A204.1 (cell line): ENCODE data around the gene VAMP7.
"Not testable (repeated sequence)": the region's sequence is repeated elsewhere in the genome, so short reads cannot be mapped to it uniquely, and the experiment has no call there.

Source experiments
- FAIRE-seq: peaks from 2 replicates; lab custom pipeline; 2012; peaks lifted over from hg19 to GRCh38; lab: Jason Lieb, UNC

Gene VAMP7

DNA sequence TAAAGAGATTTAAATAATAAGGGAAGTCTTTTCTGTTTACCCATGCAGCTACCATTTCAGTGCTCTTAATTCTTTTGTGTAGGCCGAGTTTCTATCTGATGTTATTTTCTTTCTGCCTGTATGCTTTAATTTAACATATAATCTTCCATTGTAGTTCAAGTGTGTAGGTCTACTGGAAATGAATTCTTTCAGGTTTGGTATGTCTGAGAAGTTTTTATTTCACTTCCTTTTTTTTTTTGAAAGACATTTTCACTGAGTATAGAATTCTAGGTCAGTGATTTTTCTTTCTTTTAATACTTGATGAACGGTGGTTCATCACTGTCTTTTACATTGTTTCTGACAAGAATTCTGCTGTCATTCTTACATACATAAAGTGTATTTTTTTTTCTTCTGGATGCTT is 42.1 kb downstream of the VAMP7 start:
- FAIRE-seq: no peak

GRCh38 chrX:155930852-155931618 is 49.9 kb downstream of the VAMP7 start:
- not testable (repeated sequence) for FAIRE-seq

- no peak for FAIRE-seq
Observed at GRCh38 chrX:155938132-155938531, 57.0 kb downstream of the VAMP7 start.

- FAIRE-seq: no peak
Observed at GRCh38 chrX:155949098-155949497, 68.0 kb downstream of the VAMP7 start.

DNA sequence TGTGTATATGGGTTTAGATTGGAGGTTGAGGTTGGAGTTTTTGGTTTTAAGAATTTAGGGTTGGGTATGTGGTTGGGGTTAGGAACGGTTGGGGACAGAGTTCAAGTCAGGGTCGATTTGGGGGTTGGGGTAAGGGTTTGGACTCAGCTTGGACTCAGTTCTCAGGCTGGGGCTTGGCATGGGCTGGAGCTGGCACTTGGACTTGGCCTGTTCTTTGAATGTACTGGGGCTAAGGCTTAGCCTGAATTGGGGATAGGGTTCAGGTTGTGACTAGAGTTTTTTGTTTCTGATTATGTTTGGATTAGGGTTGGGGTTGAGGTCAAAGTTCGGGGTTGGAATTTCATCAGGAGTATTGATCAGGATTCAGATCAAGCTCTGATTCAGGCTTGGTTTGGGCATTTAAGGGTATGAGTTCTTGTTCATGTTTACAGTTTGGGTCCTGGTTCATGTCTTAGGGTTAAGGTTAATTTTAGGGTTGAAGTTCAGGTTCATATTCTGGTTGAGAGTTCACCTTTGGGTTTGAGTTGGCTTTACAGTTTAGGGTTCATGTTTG is 70.2 kb downstream of the VAMP7 start:
- no peak for FAIRE-seq

GRCh38 chrX:155953055-155953454 is 71.9 kb downstream of the VAMP7 start:
- FAIRE-seq: no peak

GRCh38 chrX:155954793-155955192 is 73.6 kb downstream of the VAMP7 start:
- FAIRE-seq: no peak

DNA sequence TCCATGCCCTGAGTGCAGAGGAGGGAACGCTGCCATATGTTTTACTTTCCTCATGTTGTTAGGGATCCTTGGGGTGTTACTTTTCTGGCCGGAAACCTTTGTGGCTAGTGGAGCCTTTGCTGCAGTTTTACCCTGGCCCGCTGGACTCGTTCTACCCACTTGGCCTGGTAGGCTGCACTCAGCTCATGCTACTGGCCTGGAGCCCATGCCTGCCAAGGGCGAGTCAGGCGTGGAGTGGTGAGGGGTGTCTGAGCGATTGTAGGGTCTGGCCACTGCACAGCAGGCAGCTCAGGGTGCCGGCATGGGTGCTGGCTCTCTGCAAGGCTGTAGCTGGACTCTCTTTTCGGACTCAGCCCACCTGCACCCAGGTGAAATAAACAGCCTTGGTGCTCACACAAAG is 75.0 kb downstream of the VAMP7 start:
- no peak for FAIRE-seq

- no peak for FAIRE-seq
Observed at GRCh38 chrX:155956649-155957048, 75.5 kb downstream of the VAMP7 start.

- no peak for FAIRE-seq
Observed at GRCh38 chrX:155957843-155958242, 76.7 kb downstream of the VAMP7 start.

GRCh38 chrX:155959018-155959587 is 78.0 kb downstream of the VAMP7 start:
- no peak for FAIRE-seq

GRCh38 chrX:155962906-155963305 is 81.8 kb downstream of the VAMP7 start:
- FAIRE-seq: no peak

- FAIRE-seq: peak; percentile 74
Observed at GRCh38 chrX:155966876-155967275, 85.7 kb downstream of the VAMP7 start.

GRCh38 chrX:155967653-155968325 is 86.6 kb downstream of the VAMP7 start:
- no peak for FAIRE-seq

DNA sequence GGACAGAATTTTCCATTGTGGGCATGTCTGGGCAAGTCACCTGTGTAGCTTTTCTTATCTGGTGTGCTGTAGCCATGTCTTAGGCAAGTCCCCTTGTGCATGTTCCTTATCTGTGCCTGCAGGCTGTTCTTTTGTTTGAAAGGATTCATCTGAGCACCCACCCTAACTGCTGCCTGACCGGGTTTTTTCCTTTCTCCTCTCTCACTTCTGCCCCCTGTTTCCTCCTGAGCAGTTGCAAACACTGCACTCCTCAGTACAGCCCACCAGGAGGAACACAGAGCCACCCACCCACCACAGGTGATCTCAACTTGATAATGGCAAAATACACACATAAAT is 87.1 kb downstream of the VAMP7 start:
- no peak for FAIRE-seq

- no peak for FAIRE-seq
Observed at GRCh38 chrX:155968791-155969190, 87.6 kb downstream of the VAMP7 start.

DNA sequence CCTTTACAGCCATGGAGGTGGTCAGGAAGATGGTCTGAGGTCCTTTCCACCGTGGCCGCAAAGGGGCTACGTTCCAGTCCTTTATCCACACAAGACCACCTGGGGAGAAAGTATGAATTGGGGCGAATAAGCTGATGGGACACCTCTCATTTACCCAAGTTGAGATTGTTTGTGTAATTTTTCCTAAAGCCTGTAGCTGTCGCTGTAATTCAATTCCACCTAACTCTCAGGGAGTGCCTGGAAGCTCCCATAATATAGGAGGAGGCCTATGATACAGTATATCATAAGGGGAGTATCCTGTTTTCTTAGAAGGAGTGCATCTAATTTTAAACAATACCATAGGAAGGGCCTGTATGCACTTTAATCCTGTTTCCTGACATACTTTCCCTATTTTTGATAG is 90.5 kb downstream of the VAMP7 start:
- not testable (repeated sequence) for FAIRE-seq

DNA sequence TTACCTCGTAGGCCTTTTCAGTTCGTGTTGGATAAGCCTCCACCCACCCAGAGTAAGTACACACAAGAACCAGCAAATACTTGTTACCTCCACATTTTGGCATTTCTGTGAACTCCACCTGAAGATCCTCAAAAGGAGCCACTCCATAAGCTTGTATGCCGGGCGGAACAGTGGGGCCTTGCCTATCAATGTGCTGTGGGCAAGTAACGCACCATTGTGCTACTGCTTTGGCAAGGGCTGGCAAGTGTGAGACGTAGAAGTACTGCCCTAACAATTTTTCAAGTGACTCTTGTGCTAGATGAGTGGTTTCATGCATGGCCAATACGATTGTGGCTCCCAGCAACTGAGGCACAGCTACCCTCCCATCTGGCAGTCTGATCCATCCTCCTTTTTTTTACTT is 91.1 kb downstream of the VAMP7 start:
- not testable (repeated sequence) for FAIRE-seq

DNA sequence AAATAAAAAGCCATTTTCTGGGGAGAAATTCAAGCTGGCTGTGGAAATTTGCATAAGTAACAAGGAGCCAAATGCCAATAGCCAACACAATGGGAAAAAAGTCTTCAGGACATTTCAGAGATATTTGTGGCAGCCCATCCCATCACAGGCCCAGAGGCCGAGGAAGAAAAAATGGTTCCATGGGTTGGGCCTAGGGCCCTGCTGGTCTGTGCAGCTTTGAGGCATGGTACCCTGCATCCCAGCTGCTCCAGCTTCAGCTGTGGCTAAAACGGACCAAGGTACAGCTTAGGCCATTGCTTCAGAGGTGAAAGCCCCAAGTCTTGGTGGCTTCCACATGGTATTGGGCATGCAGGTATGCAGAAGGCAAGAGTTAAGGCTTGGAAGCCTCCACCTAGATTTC is 102.2 kb downstream of the VAMP7 start:
- FAIRE-seq: no peak

GRCh38 chrX:155985208-155985607 is 104.1 kb downstream of the VAMP7 start:
- no peak for FAIRE-seq

- FAIRE-seq: not testable (repeated sequence)
Observed at GRCh38 chrX:155986995-155987394, 105.8 kb downstream of the VAMP7 start.

- FAIRE-seq: no peak
Observed at GRCh38 chrX:155988859-155989258, 107.7 kb downstream of the VAMP7 start.
